Fibroblast of the aortic adventitia (primary cell): ENCODE measurements around the gene FARP1. TPM values are rescaled to one million over a fixed set of nuclear protein-coding genes. Genes with fewer than 3 reads are reported as not detected.

Experiments used
- DNase-seq: peaks from one replicate; pipeline ENCODE4 v3.0.0-alpha.2; 2010; ENCODE audit warnings: low read depth
- H3K4me3 ChIP-seq: 2 replicates; pipeline ENCODE4 v1.5.1; 2011; ENCODE audit warnings: low read depth, mild to moderate bottlenecking, control low read depth, low read length, moderate library complexity
- total RNA-seq: library from RNA; depleted of rRNA; stranded (reverse); fragments of >200 nt; gene quantifications from 2 replicates; pipeline ENCODE4 v1.2.3, GENCODE V29; 2012; ENCODE audit warnings: low replicate concordance
- TF ChIP-seq, protein P1 (sequence below): IDR thresholded peaks from 2 replicates; pipeline ENCODE4 v1.5.1; 2011; ENCODE audit warnings: mild to moderate bottlenecking, low read length, control low read depth, inconsistent platforms; ENCODE audit not compliant: insufficient read depth

The FARP1 gene
- total RNA-seq, 1 donor, result 16.2 TPM

DNA sequence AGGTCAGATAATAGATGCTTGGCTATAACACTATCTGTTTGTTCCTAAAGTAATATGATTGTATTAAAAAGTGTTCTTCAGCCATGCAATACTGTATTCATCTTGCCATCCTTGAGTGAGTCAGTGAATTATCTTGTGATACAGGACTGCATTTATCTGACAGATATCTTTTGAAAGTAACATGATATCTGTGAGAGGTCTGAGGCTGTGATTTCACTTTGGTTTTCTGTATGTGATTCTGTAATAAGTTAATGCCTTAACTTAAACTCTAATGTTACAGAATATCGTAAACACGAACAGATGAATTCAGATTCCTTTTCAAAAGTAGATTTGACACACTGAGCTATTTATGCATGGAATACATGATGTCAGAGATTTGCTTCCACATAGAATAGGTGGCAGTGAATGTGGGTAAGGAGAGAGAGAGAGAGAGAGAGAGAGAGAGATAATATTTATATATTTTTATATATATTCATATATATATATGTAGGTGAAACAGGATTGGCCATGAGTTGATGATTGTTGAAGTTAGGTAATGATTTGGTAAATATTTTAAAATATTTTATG, 132.1 kb downstream of the FARP1 start:
- H3K4me3 ChIP-seq, result no peak overlapping the region
- TF ChIP-seq, protein P1, sequence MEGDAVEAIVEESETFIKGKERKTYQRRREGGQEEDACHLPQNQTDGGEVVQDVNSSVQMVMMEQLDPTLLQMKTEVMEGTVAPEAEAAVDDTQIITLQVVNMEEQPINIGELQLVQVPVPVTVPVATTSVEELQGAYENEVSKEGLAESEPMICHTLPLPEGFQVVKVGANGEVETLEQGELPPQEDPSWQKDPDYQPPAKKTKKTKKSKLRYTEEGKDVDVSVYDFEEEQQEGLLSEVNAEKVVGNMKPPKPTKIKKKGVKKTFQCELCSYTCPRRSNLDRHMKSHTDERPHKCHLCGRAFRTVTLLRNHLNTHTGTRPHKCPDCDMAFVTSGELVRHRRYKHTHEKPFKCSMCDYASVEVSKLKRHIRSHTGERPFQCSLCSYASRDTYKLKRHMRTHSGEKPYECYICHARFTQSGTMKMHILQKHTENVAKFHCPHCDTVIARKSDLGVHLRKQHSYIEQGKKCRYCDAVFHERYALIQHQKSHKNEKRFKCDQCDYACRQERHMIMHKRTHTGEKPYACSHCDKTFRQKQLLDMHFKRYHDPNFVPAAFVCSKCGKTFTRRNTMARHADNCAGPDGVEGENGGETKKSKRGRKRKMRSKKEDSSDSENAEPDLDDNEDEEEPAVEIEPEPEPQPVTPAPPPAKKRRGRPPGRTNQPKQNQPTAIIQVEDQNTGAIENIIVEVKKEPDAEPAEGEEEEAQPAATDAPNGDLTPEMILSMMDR, result no peak
- no peak for DNase-seq

DNA sequence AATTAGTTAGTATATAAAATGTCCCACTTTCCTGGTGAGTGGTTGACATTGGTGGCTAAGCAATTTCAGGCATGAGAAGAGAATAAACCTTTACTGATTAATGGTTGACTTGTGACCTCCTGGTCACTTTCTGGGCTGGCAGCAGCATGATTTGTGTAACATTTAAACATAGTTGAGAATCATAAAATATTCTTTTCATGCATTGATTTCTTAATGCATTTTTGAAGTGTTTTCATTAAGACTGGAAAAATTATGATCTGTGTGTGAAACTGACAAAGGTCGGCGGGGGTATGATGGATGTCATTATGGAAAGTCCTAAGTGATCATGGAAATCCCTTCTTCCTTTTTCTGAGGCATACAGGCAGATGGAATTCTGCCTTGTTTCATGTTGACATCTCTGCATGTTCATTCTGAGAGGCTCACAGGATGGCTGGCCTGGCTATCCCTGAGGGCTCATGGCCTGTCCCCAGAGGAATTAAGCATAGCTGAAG, 132.8 kb downstream of the FARP1 start:
- TF ChIP-seq, protein P1, result no peak
- no peak for DNase-seq
- H3K4me3 ChIP-seq, result no peak overlapping the region

DNA sequence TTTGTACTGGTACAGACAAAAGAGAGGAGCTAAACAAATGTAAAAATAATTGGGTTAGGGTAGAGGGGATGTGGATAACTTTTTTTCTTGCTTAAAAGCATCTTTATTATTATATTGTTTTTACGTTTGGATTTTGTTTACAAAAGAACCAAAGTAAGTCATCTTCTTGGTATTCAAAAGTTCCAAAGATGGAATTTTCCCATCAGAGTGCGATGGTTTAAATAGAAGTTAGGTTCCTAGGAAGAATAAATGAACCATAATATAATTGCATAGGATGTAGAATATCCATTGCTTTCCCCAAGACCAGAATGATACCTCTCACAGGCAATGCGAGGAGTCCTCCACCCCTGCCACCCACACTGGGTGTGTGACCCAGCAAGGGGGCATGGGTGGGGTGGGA, 133.6 kb downstream of the FARP1 start:
- TF ChIP-seq, protein P1, result no peak
- H3K4me3 ChIP-seq, result no peak overlapping the region
- no peak for DNase-seq

DNA sequence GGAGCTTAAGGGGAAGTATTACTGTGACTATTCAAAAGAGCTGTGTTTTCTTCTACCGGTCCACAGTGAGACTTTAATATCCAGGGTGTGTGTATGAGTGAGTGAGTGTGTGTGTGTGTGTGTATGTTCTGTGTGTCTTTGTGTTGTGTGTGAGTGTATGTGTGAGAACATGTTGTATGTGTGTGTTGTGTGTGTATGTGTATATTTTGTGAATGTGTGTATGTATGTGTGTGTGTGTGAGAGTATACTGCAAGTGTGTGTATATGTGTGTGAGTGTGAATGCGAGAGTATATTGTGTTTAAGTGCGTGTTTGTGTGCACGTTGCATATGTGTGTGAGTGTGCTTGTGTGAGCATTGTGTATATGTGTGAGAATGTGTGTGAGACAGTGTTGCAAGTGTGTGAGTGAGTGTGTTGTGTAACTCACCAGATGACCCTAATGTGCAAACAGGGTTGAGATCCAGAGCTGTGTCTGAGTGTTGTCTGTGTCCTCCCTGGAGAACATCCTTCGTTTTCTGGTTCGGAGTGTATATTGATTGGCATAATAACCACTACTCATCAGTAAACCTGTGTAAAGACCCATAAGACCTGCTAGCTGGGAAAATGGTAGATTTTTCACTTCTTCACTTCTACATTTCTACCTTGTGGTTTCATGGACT, 135.3 kb downstream of the FARP1 start:
- DNase-seq, result no peak
- TF ChIP-seq, protein P1, result no peak
- no peak overlapping the region for H3K4me3 ChIP-seq

DNA sequence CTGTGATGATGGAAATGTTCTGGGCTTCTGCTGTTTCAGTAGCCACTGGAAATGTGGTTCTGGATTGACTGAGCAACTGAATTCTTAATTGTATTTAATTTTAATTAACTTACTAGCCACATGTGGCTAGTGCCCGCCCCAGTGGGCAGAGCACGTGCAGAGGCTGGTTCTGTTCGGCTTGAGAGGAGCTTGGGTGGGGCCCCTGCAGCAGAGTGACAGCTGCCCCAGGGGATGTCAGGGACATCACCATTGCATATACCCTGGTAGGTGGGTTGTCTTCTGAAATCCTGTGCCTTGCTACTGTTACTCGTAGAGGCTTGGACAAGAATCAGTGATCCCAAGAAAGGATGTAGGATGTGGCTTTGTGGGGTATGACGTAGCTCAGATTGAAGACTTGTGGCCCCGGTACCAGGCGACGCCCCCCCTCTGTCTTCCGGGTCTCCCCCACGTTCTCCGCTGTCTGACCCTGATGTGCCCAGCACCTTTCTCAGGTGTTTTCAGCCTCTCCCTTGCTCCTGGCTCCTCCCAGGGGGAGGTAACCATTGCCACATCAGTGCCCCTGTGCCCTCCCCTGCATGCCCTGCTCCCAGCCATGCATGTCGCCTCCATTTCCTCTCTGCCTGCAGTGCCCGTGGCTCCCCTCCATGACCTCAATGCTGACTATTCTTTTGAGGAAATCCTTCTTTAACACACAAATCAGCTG, 136.7 kb downstream of the FARP1 start:
- TF ChIP-seq, protein P1, result no peak
- no peak overlapping the region for H3K4me3 ChIP-seq
- DNase-seq, result no peak

DNA sequence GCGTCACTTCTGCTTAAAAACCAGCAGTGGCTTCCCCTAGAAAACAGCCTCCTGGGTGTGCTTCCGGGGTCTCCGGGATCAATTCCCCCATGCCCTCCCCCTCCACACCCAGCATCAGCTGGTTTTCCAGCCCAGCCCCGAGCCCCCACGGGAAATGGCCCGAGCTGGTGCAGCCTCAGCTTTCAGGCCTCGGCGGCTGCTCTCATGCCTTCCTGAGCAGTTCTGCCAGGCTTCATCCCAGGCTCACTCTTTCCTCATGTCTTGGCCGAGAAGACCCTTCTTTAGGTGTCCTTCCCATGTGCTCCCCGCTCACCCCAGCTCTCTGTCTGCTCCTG, 137.2 kb downstream of the FARP1 start:
- no peak overlapping the region for H3K4me3 ChIP-seq
- DNase-seq, result no peak
- TF ChIP-seq, protein P1, result no peak
